HG03565 (cell line): ENCODE results near the gene TWIST2.

ENCODE experiments used
- ATAC-seq: cut with Tn5 transposase; IDR thresholded peaks from one replicate; pipeline ENCODE4 v1.9.1; 2021; ENCODE audit warnings: mild to moderate bottlenecking, moderate library complexity; ENCODE audit not compliant: unreplicated experiment

Gene TWIST2

DNA sequence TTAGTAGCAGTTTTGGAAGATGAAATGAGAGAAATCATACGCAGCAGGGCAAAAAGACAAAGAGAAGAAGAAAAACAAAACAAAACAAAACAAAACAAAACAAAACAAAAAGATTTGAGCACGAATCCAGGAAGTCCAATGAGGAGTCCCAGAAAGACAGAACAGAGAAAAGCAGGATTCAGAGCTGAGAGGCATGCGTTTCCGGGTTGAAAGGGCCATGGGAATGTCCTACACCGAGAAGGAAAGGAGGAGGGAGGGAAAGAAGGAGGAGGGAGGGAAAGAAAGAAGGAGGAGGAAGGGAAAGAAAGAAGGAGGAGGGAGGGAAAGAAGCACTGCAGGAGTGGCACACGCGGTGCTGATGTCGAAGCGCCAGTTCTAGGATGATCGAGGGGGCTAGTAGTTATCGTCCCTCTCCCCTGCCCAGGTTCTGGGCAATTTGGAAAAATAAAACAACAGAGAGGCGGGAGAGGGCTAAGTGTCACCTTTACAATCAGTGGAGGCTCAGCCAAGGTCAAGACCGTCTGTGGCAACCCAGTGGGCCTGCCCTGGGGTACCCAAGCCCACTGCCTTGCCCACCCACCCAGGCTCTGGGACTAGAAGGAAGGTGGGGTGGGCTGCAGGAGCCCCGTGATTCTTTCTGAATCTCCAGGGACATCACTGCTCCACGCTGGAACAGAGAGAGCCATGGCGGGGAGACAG is 68.4 kb downstream of the TWIST2 start:
- no peak for ATAC-seq

DNA sequence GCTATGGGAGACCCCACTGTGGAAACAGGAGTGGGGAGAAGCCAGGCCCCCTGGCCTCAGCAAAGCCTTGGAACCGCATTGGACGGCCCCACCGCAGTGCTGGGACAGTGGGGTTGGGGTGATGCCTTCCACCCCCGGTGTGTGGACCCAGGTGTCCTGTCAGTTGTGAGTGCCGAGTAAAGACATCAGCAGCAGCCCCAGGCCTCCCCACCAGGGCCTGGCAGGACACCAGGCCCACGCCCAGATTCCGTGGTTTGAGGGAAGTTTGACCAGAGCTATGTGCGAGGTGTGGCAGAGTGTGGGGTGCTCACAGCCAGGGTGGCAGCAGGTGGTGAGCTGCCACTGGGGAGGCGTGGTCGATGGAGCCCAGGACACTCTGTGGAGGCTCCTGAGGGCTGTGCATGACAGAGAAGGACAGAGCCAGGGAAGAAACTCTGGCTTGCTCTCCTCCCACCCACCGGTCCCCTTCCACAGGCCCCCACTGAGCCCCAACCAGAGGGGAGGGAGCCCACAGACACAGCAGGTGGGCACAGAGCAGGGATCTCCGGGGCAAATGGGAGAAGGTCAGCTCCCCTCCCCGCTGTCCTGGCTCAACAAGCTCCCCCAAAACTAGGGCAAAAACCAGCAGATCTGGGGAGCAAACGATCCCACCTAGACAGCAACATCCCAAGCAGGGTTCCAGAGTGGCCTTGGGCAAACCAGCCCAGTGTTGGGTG is 69.1 kb downstream of the TWIST2 start:
- ATAC-seq = no peak

GRCh38 chr2:238919307-238919706 is 71.4 kb downstream of the TWIST2 start:
- ATAC-seq = no peak

DNA sequence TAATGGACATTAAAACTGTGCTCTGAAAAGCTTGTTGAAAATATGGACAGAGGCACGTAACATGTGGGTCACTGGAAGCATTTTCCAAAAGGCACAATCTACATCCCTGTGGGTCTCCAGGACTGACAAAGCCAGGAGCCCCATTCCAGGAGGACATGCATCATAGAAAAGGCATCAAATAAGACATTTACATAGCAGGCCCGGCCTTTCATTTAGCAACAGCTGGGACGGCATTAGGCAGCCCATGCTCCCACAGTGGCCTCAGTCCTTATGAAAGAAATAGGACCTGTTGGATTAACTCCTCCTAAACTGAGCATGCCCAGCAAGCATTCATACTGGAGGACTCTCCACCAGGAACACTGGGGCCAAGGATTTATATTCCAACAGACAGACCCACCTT is 72.2 kb downstream of the TWIST2 start:
- no peak for ATAC-seq

DNA sequence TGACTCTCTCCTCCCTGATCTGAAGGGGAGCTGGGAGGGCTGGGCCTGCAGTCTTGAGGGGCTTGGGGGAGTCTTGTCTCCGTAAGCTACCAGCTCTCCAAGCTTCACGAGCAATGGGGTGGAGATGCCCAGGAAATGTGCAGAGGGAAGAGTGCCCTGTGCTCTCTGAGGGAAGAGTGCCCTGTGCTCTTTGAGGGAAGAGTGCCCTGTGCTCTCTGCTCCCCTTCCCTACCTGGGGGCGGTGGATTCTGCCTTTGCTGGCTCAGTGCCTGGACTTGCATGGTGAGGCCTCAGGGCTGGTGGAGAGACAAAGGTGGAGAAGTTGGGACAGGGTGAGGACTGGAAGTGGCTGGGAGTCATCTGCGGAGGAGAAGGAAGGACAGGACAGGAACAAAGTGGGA is 72.7 kb downstream of the TWIST2 start:
- no peak for ATAC-seq

GRCh38 chr2:238921259-238921658 is 73.4 kb downstream of the TWIST2 start:
- no peak for ATAC-seq

DNA sequence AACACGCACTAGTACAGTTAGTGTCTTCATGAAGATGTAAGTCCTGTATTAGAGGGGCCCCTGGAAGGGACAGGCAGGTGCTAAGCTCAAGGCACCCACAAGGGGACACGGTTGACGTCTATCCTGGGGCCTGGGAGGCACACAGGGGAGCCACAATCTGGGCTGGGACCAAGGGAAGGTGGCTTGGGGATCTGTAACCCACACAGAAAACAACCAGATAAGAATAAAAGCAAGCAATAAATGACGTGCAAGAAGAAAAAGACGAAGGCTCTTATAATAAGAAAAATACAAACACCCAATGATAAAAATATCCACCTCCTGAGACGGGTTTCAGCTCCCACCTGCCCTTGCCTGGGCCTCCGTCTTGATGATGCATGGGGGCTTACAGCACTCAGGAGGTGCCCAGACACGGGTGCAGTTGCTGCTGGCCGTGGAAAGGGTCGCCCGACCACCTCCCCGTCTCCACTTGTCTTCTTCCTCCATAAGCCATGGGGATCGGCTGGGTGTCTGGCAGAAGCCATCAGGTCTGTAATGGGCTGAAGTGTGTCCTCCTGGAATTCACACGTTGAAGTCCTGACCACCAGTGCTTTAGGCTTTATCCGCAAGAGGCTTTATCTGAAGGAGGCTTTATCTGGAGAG is 73.9 kb downstream of the TWIST2 start:
- no peak for ATAC-seq

DNA sequence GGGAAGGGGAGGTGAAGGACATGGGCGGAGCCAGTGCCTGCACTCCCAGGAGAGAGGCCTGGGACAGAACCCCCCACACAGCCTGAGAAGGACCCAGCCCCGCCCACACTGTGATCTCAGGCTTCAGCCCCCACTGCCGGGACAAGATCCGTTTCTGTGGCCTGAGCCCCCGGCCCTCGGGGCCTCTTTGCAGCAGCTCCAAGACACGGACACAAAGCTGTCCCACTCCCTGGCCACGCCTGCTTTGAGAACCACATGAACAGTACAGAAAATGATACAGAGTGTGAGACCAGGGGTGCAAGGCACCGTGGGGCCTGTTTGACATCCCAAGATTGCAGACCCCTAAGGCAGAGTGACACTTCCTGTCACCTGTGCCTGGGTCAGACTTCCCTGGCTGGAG is 74.5 kb downstream of the TWIST2 start:
- no peak for ATAC-seq

DNA sequence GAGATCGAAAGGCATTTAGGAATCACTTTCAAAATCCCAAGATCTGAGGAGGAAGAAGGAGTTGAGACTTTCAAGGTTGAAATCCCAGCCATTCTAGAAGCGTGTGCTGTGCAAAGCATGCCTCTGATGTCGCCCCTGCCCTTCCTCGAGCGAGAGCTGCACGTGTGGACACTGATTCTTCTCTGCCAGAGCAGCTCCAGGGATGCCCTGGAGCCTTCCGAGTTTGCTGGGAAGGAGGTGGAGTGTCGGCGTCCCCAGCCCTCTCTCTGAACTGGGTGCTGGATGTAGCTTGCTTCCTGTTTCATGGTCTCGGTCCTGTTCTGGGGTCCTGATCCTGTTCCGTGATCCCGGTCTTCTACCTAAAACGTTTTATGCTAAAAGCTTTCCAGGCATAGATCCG is 76.1 kb downstream of the TWIST2 start:
- no peak for ATAC-seq

DNA sequence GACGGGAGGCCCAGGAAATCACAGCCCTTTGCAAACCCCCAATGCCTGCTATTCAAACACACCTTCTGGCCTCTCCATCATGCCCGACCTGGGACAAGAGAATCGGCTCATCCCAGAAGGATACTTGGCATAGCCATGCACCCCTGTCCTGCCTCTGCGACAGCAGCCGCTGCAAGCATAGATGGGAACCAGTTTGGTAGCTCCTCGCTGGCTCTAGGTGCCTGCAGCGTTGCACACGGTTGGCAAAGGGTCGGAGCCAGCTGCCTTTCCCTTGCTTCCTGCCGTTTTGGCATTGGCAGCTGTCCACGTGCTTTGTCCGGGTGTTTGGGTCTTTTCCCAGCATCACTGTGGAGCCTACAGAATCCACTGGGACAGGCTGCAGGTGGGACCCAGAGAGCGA is 76.9 kb downstream of the TWIST2 start:
- ATAC-seq = no peak

DNA sequence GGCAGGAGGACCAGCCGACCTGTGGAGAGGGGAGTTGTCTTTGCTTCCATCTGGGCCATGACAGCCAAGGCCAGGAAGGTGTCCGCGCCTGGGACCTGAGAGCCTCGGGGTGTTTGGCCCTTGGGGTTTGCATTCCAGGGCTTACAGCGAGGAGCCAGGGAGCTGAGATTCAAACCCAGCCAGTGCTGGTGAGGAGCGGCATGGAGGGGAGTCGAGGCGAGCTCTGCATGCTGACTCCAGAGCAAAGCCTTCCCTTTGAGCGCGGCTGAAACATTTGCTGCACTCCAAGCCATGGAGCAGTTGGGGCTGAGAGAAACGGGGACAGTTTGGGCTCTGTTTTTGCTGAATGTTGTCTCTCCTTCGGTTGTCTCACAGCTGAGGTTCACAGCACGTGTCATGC is 77.4 kb downstream of the TWIST2 start:
- ATAC-seq = no peak

GRCh38 chr2:238925816-238926521 is 78.1 kb downstream of the TWIST2 start:
- ATAC-seq = no peak

- ATAC-seq = no peak
These were observed 79.1 kb downstream of the TWIST2 start for GRCh38 chr2:238926761-238927611.

- ATAC-seq = no peak
These were observed 80.0 kb downstream of the TWIST2 start for GRCh38 chr2:238927746-238928519.

GRCh38 chr2:238928520-238929241 is 80.8 kb downstream of the TWIST2 start:
- ATAC-seq = no peak

DNA sequence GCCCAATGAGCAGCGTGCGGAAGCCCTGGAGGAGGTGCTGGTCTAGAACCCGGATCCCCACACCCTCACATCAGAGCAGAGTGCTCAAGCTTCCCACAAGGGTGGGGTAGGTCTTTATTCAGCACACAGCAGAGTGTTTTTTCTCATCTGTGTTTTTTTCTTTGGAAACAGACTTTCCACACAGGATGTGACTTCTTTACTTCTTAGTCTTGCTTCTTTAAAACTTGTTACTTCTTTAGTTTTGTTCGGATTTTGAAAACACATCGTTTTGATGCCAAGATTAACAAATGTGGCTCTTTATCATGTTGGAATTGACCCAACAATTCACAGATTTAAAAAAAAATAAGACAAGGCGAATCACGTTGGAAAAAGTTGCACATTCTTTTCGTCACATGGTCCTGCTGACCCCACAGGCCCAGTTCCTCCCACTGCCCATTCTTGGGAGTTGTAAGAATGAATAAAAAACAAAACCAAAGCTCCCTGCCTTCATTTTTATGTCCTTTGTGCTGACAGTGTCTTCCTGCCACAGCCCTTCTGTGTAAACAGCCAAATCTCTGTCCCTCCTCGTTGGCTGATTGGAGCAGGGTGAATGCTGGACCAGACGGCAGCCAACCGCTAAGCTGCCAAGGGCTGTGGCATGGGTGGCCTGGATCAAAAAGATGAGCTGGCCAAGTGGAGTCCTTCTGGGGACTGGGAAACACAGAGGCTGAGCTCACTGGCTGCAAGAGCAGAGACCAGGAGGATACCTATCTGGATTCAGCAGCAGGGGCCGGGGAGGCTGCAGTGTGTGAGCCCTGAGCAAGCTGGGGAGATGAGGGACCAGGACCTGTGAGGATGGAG is 81.6 kb downstream of the TWIST2 start:
- ATAC-seq = no peak

GRCh38 chr2:238930216-238930615 is 82.3 kb downstream of the TWIST2 start:
- ATAC-seq = no peak
